Measurements from ENCODE around the gene TRIOBP.
"Not testable (repeated sequence)": the region's sequence is repeated elsewhere in the genome, so short reads cannot be mapped to it uniquely, and the experiment has no call there.

The TRIOBP gene

GRCh38 chr22:37681556-37682049, 15.2 kb upstream of the TRIOBP start:
- no peak overlapping the region for H3K4me3 ChIP-seq (replicated peaks; ENCODE audit: low read depth, low read length)
- TF ChIP-seq, protein P1, sequence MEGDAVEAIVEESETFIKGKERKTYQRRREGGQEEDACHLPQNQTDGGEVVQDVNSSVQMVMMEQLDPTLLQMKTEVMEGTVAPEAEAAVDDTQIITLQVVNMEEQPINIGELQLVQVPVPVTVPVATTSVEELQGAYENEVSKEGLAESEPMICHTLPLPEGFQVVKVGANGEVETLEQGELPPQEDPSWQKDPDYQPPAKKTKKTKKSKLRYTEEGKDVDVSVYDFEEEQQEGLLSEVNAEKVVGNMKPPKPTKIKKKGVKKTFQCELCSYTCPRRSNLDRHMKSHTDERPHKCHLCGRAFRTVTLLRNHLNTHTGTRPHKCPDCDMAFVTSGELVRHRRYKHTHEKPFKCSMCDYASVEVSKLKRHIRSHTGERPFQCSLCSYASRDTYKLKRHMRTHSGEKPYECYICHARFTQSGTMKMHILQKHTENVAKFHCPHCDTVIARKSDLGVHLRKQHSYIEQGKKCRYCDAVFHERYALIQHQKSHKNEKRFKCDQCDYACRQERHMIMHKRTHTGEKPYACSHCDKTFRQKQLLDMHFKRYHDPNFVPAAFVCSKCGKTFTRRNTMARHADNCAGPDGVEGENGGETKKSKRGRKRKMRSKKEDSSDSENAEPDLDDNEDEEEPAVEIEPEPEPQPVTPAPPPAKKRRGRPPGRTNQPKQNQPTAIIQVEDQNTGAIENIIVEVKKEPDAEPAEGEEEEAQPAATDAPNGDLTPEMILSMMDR (IDR thresholded peaks at IDR 0.05; ENCODE audit: low read depth, low read length, missing control alignments) = peak; percentile 93
- DNase-seq (ENCODE audit: extremely low read depth, low read depth) = no peak

GRCh38 chr22:37684803-37685615, 11.8 kb upstream of the TRIOBP start:
- no peak for DNase-seq (ENCODE audit: extremely low read depth, low read depth)
- TF ChIP-seq, protein P1 (IDR thresholded peaks at IDR 0.05; ENCODE audit: low read depth, low read length, missing control alignments) = no peak
- H3K4me3 ChIP-seq (replicated peaks; ENCODE audit: low read depth, low read length) = no peak overlapping the region

DNA sequence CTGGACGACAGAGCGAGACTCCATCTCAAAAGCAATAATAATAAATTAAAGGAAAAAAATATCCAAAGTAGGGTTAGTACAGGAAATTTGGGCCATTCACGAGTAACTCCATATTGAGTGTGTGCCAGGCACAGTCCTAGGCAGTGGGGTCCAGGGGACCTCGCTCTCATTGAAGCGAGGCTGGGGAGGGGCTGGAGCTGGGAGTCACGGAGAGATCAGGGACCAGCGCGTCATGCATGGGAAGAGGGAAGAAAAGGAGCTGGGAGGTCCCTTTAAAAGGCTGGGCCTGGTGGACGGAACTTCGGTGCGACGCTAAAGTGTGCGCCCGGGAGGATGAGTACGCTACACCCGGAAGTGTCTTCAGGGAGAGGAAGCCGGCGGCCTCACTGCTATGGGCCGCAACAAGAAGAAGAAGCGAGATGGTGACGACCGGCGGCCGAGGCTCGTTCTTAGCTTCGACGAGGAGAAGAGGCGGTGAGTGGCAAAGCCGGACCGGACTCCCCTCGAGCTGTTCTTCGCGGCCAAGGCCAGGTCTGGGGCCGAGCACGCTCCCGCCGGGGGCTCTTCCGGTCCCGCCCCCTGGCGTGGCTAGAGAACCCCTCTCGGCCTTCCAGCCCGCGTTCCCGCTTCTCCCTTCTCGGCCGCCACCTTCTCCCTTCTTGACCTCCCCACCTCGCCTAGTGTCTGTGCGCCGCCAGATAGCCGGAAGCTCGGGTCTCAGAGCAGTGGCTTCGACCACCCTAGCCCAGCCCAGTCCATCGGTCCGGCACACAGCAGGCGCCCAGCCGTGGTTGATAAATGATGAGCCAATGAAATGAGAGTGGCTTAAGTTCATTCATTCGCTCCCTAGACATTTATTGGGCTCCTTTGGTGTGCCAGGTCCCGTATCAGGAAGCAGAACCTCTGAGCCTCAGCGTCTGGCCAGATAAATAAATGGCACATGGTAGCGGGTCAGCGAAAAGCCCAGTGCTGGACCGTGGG, 10.6 kb upstream of the TRIOBP start, which contains the start of gene NOL12:
Gene NOL12, plus strand, starts transcription at position 342 of the 981 bp plus-strand sequence. Its CDS starts 50 bp downstream, at position 392.
- H3K4me3 ChIP-seq (replicated peaks; ENCODE audit: low read depth, low read length) = peak within 1 kb of the TSS; percentile 100
- DNase-seq (ENCODE audit: extremely low read depth, low read depth) = no peak
- TF ChIP-seq, protein P1 (IDR thresholded peaks at IDR 0.05; ENCODE audit: low read depth, low read length, missing control alignments) = no peak

GRCh38 chr22:37690407-37690806, 6.4 kb upstream of the TRIOBP start:
- no peak for DNase-seq (ENCODE audit: extremely low read depth, low read depth)
- TF ChIP-seq, protein P1 (IDR thresholded peaks at IDR 0.05; ENCODE audit: low read depth, low read length, missing control alignments) = no peak
- no peak overlapping the region for H3K4me3 ChIP-seq (replicated peaks; ENCODE audit: low read depth, low read length)

DNA sequence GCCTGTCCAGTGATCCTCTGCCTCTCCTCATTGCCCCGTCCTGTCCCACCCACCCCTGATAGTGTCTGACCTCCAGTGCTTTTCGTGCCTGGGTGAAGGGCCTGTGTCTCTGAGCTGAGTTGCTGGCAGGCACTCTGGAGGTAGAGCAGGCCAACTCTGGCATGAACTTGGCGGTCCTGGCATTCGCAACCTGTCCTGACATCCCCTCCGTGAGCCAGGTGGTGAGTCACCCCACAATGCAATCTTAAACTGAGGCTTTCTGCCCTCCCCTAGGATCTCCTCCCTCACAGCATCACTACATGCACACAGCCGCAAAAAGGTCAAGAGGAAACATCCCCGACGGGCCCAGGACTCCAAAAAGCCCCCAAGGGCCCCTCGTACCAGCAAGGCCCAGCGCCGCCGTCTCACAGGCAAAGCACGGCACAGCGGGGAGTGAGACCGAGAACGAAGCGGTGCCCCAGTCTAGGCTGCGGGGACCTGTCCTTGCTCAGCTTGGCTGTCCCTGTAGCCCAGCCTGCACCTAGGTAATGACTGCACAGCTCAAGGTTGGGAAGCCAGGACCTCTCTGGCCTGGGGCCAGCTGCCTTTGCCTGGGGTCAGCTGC, 5.8 kb upstream of the TRIOBP start:
- H3K4me3 ChIP-seq (replicated peaks; ENCODE audit: low read depth, low read length) = no peak overlapping the region
- TF ChIP-seq, protein P1 (IDR thresholded peaks at IDR 0.05; ENCODE audit: low read depth, low read length, missing control alignments) = no peak
- DNase-seq (ENCODE audit: extremely low read depth, low read depth) = no peak

- DNase-seq (ENCODE audit: extremely low read depth, low read depth) = no peak
- no peak overlapping the region for H3K4me3 ChIP-seq (replicated peaks; ENCODE audit: low read depth, low read length)
- TF ChIP-seq, protein P1 (IDR thresholded peaks at IDR 0.05; ENCODE audit: low read depth, low read length, missing control alignments) = no peak
Observed at GRCh38 chr22:37692627-37693285, 4.1 kb upstream of the TRIOBP start.

- DNase-seq (ENCODE audit: extremely low read depth, low read depth); H3K4me3 ChIP-seq (replicated peaks; ENCODE audit: low read depth, low read length): not testable (repeated sequence)
Observed at GRCh38 chr22:37694131-37694530, 2.7 kb upstream of the TRIOBP start.

DNA sequence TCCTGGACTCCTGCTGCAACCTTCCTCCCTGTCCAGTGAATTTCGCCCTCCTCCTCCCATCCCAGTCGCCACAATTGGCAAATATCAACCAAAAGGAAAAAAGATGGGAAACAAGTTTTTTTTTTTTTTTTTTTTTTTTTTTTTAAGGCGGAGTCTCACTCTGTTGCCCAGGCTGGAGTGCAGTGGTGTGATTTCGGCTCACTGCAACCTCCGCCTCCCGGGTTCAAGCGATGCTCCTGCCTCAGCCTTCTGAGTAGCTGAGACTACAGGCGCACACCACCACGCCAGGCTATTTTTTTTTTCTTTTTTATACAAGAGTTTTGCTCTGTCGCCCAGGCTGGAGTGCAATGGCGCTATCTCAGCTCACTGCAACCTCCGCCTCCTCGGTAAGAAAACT, 590 bp upstream of the TRIOBP start:
- DNase-seq (ENCODE audit: extremely low read depth, low read depth); H3K4me3 ChIP-seq (replicated peaks; ENCODE audit: low read depth, low read length): not testable (repeated sequence)

Data from HFF-Myc (cell line).